ENCODE measurements around the gene CEP85L.
"Not testable (repeated sequence)": the region's sequence is repeated elsewhere in the genome, so short reads cannot be mapped to it uniquely, and the experiment has no call there.

The CEP85L gene

GRCh38 chr6:118500130-118501015 is 151.0 kb downstream of the CEP85L start:
- no peak for DNase-seq (ENCODE audit: low read depth in 3 of 3)

- no peak for DNase-seq (ENCODE audit: low read depth in 3 of 3)
Measured at GRCh38 chr6:118495485-118496280, 155.7 kb downstream of the CEP85L start.

GRCh38 chr6:118494091-118494490 is 157.3 kb downstream of the CEP85L start:
- no peak for DNase-seq (ENCODE audit: low read depth in 3 of 3)

- DNase-seq (ENCODE audit: low read depth in 3 of 3): no peak
Measured at GRCh38 chr6:118489990-118490389, 161.4 kb downstream of the CEP85L start.

GRCh38 chr6:118488631-118489030 is 162.8 kb downstream of the CEP85L start:
- DNase-seq (ENCODE audit: low read depth in 3 of 3): no peak

GRCh38 chr6:118485601-118486550 is 165.5 kb downstream of the CEP85L start:
- no peak for DNase-seq (ENCODE audit: low read depth in 3 of 3)

- no peak for DNase-seq (ENCODE audit: low read depth in 3 of 3)
Measured at GRCh38 chr6:118476551-118476950, 174.8 kb downstream of the CEP85L start.

- no peak for DNase-seq (ENCODE audit: low read depth in 3 of 3)
Measured at GRCh38 chr6:118473266-118473665, 178.1 kb downstream of the CEP85L start.

GRCh38 chr6:118469468-118469867 is 181.9 kb downstream of the CEP85L start:
- no peak for DNase-seq (ENCODE audit: low read depth in 3 of 3)

- no peak for DNase-seq (ENCODE audit: low read depth in 3 of 3)
Measured at GRCh38 chr6:118468682-118469465, 182.5 kb downstream of the CEP85L start.

GRCh38 chr6:118467181-118467580 is 184.2 kb downstream of the CEP85L start:
- no peak for DNase-seq (ENCODE audit: low read depth in 3 of 3)

GRCh38 chr6:118464620-118465019 is 186.8 kb downstream of the CEP85L start:
- no peak for DNase-seq (ENCODE audit: low read depth in 3 of 3)

GRCh38 chr6:118460958-118461470 is 190.4 kb downstream of the CEP85L start:
- DNase-seq (ENCODE audit: low read depth in 3 of 3): no peak

GRCh38 chr6:118456982-118457381 is 194.4 kb downstream of the CEP85L start:
- no peak for DNase-seq (ENCODE audit: low read depth in 3 of 3)

- no peak for DNase-seq (ENCODE audit: low read depth in 3 of 3)
Measured at GRCh38 chr6:118451839-118452238, 199.6 kb downstream of the CEP85L start.

GRCh38 chr6:118444796-118445195 is 206.6 kb downstream of the CEP85L start:
- no peak for DNase-seq (ENCODE audit: low read depth in 3 of 3)

- DNase-seq (ENCODE audit: low read depth in 3 of 3): no peak
Measured at GRCh38 chr6:118436482-118436881, 214.9 kb downstream of the CEP85L start.

- not testable (repeated sequence) for DNase-seq (ENCODE audit: low read depth in 3 of 3)
Measured at GRCh38 chr6:118434147-118434546, 217.2 kb downstream of the CEP85L start.

GRCh38 chr6:118421312-118421711 is 230.1 kb downstream of the CEP85L start:
- not testable (repeated sequence) for DNase-seq (ENCODE audit: low read depth in 3 of 3)

Data from stimulated activated CD4-positive, alpha-beta T cell treated with anti-CD3 and anti-CD28 coated beads, TNF-alpha, amount 100 ng/mL, for 48 hours (primary cell).